ENCODE data around the gene NEXN.

DNA sequence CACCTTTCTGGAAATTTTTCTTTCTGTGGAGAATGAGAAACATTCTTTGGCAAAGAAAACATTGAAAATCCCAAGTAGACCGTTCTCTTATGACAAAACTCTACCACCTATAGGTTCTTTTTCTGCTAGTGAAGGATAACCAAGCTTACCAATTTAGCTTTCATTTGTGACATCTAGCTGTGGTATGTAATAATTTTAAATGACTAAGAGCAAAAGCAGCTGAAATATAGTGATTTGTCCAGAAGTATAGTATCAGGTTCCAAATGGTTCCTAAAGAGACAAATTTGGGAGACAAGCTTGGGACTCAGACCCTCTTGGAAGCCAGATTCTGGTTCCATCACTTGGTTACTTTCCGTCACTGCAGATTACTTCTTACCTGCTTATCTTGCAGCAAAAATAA is 66.1 kb downstream of the NEXN start:
- TF ChIP-seq CTCF (IDR thresholded peaks at IDR 0.05 in 8 of 11, conservative IDR thresholded peaks at IDR 0.05 in 3 of 11) (no peak), POLR2AphosphoS5 (IDR thresholded peaks at IDR 0.05) (no peak)
